Stromal cell of bone marrow (primary cell): ENCODE measurements around the gene NDRG2.
"Not testable (repeated sequence)": the region's sequence is repeated elsewhere in the genome, so short reads cannot be mapped to it uniquely, and the experiment has no call there.

Source experiments
- DNase-seq: peaks from one replicate; pipeline ENCODE4 v3.0.0-alpha.2; 2012; ENCODE audit warnings: low read depth

NDRG2 gene

DNA sequence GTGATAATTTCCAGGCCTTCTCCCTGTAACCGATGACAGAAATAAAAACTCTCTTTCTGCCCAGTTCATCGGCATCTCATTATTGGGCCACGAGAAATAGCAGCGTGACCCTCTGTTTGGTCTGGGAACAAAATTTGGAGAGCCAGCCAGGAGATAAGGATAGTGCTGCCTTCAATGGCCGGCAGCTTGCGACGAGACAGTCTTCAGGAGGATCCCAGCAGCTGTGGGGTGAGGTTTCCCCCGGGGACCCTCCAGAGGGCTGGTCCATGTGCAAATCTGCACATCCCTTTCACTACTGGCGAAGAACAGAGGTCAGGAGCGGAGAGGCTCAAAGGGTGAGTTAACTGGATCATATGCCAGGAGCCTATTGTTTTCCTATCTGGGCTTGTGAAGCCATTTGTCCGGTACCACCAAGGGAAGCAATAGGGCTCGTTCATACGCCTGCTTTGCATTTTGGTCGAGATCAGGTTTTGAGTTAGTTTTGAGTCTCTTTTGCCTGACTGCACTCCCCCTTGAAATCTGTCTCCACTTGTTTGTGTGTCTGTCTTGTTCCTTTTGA is 21.0 kb downstream of the NDRG2 start:
- DNase-seq, result no peak

DNA sequence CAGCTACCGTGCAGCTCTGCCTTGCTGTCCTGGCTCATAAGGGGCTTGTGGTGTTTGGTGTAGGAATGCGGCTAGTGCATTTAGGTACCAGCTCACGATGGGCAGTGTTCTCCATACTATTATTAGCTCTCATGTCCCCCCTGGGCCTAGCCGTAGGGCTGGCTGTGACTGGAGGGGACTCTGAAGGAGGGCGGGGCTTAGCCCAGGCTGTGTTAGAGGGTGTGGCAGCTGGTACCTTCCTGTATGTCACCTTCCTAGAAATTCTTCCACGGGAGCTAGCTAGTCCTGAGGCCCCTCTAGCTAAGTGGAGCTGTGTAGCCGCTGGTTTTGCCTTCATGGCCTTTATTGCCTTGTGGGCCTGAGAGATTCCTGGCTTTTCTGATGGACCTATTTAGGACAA is 23.6 kb downstream of the NDRG2 start:
- no peak for DNase-seq

DNA sequence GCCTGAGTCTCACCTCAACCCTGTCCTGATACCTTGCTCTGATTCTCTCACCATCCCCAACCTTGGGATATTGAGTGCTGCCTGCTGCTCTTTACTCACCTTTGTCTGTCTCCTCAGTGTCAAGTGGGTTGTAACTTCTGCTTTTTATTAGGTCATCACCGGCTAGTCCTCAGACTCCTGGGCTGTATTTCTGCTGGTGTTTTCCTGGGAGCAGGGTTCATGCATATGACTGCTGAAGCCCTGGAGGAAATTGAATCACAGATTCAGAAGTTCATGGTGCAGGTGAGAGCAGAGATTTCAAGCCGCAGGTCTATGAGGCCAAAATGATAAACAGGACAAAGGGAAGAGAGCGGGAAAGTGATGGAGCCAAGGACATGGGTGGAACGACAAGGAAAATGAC is 25.3 kb downstream of the NDRG2 start:
- DNase-seq, result no peak

DNA sequence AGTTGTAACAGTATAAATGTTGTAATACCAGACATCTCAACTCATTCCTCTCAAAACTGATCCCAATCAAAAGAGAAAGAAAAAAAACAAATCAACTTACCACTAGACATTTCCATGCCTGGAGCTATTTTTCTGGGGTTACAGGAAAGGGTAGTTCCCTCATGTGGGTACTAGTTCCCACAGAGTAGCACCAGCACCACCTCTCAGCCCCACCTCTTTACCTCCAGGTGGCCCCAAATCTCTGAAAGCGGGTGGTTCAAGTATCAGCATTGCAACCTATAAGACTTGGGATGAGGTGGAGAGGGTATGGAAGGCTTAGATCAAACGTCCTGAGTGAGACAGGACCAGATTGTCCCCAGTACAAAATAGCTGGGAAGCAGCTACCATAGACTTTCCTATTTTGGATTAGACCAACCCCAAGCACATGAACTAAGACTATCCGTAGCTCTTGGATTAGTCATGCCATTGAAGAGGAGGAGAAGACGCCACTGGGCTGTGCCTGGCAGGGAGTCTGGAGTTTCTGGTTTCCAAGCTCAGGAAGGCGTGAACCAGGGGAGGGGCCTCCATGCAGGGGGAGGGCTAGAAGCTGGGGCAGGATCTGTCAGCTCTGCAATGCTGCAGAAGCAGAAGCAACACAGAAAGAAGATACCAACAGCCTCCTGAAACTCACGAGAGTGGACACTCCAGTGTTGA is 26.0 kb downstream of the NDRG2 start, which contains the start of gene SLC39A2:
TSS of gene SLC39A2 (plus strand) at position 620 of the 693 bp plus-strand sequence. CDS start 154 bp downstream, outside the sequence.
- DNase-seq, result peak; percentile 78

DNA sequence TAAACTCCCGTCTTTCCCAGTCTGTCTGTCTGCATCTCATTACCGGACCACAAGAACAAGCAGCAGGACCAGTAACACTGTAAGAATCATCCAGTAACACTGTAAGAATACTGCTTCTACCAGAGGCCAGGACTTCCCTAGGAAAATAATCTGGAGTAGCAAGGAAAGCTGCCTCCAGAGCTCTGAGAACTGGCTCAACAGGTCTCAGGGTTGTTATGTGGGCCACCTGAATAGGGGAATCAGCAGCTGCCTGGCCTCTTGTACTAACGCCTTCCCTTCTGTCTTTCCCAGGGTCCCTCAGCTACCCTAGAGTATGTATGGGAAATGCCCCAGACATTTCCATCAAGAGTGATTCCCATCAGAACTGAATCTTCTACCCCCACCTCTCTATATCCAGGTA is 26.7 kb downstream of the NDRG2 start:
- no peak for DNase-seq

DNA sequence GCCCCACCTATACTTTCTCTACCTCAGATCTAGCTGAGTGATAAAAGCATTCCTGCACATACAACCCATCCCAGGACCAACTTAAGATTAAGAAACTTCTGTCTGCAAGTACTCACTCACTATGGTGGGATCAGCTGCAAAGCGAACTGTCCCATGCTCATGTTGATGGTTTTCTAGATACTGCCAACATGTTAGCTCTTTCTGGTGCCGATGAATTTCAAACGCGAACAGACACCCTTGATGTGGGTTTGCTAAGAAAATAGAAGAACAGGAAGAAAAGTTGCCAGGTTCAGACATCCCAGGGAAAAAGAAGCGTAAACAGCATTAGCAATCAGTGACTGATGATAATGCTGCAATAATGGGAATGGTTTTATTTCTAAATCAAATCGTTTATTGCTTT is 27.3 kb downstream of the NDRG2 start:
- DNase-seq, result no peak

DNA sequence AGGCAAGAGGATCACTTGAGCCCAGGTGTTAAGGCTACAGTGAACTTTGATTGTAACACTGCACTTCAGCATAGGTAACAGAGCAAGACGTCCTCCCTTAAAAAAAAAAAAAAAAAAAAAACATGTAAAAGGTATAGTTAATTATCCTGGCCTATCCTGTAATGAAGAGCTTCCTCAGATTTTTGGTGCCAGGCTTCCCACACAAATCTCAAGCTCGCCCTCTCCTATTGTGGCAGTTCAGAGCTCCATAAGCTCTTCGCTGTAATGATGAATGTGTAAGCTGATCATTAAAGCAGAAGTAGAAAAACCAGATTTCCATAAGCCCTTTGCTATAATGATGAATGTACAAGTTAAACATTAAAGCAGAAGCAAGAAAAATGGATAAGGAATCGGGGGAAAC is 27.7 kb downstream of the NDRG2 start:
- no peak for DNase-seq

DNA sequence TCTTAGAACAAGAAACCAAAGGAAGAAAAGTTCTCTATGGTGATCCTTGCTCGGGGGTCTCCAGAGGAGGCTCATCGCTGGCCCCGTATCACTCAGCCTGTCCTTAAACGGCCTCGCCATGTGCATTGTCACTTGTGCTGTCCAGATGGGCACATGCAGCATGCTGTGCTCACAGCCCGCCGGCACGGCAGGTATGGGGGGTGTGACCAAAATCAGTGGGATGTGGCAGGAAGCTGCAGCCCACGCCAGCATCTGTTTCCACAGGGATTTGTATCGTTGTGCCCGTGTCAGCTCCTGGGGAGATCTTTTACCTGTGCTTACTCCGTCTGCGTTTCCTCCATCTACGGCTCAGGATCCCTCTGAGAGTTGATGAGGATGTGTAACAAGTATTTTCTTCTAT is 28.3 kb downstream of the NDRG2 start:
- DNase-seq, result no peak

DNA sequence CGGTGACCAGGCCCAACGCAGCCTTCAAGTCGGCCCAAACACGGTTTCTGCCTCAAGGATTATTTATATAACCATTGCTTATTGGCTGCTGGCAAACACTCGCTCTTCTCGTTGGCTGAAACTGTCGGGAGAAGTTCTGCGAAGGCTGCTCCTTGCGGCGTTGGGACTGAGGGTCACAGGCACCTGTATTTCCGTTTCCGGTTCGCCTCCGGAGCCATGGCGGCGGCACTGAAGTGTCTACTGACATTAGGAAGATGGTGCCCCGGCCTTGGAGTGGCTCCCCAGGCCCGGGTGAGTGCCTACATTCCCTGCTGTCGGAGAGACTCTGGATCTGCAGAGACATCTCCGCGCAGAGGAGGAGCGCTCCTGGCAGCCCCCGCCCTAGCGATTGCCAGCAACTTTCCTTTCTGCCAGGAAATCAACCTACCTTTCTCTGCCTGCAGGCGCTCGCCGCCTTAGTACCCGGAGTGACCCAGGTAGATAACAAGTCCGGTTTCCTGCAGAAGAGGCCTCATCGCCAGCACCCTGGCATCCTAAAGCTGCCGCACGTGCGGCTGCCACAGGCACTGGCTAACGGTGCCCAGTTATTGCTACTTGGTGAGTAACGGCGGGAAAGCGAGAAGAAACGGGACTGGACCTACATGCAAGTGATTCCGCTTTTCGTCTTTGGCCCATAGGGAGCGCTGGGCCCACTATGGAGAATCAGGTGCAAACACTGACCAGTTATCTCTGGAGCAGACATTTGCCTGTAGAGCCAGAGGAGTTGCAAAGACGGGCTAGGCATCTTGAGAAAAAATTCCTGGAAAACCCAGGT is 34.9 kb downstream of the NDRG2 start, which contains the start of gene METTL17:
TSS of gene METTL17 (plus strand) at position 194 of the 814 bp plus-strand sequence. CDS start at position 217, 23 bp downstream.
- peak; percentile 97 for DNase-seq

DNA sequence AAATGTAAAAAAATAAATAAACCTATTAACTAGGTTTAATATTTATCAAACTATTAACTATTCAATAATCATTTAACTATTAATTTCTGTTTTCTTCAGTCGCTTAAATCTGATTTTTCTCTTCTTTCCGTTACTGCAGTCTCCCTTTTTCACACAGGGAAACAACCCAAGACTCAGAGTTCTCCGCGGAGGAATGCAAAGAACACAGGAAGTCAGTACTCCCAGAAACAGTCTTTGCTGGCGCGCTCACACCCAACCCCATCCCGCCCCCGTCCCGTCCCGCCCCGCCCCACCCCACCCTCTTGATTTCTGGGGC is 35.4 kb downstream of the NDRG2 start:
- no peak for DNase-seq

DNA sequence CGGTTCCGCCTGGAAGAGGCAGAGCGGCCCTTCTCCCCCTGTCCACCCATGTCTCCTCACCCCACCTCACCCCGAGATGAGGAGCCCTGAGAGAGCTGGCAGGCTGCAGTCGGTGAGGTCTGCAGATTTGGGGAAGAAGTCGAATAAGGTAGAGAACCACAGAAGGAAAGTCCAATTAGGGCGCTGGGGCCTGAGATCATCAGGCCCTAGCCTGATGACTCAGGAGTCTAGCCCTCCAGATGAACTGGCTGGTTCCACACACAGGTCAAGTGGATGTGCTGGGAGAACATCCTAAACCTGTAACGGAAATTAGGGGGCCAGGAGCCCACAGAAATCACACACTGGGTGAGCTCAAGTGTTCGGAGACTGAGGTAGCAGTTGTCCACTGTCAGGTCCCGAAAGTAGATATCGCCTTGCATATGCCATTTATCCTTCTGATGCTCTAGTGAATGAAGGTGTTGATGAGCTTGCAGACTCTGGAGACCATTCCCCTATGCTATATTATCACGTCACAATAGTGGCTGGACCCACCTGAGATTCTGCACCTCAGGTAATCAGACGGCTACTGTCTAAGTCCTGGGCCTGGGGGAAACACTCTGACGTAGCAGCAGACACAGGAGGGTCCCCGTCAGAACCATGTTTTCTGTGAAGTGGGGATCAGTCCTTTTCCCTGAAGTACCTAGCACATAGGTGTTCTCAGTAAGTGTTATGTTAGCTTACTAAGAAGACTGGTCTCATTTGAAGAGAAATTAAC is 36.0 kb downstream of the NDRG2 start:
- DNase-seq, result no peak

DNA sequence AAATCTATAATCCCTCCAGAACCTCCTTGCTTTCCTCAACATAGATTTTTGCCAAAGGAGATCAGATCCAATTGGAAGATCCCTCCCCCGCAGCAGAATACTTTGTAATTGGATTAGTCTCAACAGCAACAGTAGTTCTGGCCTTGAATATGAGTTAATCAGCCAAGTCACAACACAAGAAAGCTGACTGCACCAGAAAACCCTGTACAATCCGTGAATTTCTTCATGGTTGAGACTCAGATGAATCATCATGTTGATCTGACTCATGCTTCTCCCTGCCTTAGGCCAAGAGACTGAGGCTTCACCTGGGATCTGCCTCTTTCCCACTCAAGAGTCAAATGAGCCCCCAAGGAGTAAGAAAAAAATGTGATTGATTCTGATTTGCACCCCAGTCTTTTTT is 38.0 kb downstream of the NDRG2 start:
- DNase-seq, result peak; percentile 96

DNA sequence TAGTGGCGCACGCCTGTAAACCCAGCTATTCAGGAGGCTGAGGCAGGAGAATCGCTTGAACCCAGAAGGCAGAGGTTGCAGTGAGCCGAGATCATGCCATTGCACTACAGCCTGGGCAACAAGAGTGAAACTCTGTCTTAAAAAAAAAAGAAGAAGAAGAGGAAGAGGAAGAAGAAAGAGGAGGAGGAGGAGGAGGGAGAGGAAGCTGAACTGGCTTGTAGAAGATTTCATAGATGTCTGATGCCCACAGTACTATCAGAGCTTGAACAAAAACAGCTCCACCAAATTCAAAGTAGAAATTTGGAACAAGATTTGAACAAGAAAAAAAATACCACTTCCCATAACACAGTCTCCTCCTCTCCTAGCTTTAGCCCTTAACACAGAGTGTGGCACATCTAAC is 39.2 kb downstream of the NDRG2 start:
- not testable (repeated sequence) for DNase-seq

DNA sequence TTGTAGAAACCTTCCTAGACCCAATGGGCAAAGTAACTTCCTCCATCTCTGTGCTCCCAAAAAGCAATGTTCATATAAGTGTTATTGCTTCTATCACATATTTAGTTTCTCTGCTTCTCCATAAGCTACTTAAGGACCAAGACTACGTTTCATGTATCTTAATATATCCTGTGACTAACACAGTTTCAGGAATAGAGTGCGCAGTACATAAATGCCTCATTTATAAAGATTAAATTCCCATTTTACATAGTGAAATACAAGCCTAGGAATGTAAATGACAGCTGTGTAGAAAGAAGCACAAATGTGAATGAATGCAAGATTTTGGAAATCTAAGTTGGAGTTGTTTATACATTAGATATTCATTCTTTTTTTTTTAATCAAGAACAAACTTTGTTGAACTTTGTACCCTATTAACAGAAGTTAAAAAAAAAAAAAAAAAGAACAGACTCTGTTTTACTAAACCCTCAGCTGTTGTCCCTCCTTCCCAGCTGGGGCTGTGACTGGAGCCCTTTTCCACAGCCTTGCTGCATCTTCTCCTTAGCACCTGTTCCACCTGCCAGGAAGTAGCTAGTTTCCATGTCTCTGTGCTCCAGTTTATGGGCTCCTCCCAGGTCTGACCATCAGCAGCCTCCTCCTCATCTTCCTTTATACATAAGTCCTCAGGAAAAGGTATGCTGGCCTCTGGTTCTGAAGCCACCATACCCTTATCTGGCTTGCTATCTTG is 42.1 kb downstream of the NDRG2 start:
- DNase-seq, result no peak

DNA sequence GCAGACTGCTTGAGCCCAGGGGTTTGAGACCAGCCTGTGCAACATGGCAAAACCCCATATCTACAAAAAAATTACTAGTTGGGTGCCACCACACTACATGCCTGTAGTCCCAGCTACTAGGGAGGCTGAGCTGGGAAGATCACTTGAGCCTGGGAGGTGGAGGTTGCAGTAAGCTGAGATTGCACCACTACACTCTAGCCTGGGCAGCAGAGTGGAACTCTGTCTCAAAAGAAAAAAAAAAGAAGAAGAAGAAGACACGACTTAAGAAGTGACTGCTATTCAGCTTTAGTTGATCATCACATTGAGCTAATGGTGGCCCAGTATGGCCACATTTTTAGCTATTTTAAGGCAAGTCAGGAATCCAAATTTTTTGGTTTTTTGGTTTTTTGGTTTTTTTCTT is 44.0 kb downstream of the NDRG2 start:
- DNase-seq, result no peak

DNA sequence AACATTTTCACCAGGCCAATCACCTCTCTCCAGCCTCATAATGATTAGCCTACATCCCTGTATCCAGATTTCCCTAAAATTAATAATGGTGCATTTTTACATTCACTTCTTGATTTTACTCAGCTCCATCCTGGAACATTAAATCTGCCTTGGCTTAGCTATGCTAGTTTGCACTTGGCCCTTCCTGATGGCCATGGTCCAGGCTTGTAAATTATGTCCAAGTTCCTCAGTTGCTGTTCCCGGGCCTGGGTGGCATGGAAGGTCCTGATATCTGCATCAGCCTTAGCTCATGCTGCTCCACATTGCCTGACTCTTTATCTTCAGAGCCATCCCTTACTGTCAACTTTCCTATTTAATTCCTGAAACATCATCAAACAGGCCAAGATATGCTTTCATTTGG is 46.2 kb downstream of the NDRG2 start:
- DNase-seq, result no peak

DNA sequence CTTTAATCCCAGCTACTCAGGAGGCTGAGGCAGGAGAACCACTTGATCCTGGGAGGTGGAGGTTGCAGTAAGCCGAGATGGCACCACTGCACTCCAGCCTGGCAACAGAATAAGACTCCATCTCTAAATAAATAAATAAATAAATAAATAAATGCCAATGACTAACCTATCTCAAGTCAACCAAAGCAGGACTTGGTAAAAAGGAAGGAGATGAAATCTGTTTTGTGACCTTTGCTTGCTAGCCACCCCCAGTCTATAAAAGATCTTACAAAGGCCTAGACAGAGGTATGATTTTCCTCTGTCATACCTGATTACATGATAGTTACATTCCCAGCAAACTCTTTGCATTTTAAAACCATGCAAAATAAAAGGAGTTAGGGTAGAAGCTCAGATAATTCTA is 48.6 kb downstream of the NDRG2 start:
- no peak for DNase-seq

DNA sequence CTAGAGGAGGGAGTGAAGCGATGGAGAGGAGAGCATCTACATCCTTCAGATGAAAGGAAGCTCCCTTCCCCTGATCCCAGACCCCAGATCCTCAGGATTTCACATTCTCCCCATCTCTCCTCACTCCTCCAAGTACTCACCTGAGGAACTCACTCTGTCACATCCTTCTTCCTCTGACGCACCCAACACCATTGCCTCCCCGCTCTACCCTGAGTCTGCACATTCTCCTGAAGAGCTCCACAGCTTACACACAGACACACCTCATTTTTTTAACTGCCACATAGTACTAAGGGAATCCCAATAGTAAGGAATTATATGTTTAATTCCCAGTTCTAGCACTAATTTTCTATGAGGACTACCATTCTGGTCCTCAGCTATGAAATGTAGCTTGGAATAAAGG is 51.4 kb downstream of the NDRG2 start:
- no peak for DNase-seq

DNA sequence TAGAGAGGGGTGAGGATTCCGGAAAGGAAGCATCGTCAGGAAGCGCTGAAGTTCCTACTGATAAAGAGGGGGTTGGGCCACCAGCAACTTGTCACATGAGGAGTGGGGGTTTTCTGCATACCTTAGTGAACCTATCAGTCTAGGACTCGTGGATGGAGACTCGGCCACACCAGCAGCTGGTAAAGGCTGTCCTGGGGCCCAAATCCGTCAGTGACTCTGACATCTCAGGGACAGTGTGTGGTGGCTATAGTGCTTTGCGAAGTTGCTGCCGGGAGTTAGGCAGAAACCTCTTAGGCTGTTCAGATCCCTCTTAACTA is 53.2 kb downstream of the NDRG2 start:
- no peak for DNase-seq

DNA sequence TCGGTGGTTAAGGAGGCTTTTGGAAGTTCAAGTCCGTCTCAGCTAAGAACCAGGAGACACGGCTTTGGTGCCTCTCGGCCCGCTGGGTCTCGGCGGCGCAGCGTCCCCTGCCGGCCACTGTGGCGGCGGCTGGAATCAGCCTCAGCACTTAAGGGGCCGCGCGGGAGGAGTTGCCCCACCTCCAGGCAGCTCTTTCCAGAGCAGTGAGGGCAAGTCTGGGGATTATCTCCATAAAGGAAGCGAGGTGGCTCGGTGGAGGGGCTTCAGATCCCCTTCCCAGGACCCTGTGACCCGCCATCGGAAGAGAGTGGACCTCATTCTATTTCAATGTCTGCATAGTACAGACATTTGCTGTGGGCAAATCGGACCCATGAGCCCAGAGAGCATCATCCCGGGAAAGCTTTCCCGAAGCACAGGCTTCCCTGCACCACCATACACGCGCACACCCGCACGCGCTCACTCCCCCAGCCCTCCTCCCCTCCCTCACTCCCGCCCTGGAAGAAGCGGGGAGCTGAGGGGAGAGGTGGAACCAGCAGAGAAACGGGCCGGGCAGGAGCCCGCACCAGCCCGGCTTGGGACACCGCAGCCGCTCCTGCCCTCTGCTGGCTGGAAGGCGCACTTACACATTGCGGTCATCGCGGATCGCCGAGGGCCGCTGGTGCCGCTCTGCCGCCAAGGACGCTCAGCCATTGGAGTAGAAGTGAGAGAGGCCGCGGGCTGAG is 53.7 kb downstream of the NDRG2 start:
- peak; percentile 63 for DNase-seq

DNA sequence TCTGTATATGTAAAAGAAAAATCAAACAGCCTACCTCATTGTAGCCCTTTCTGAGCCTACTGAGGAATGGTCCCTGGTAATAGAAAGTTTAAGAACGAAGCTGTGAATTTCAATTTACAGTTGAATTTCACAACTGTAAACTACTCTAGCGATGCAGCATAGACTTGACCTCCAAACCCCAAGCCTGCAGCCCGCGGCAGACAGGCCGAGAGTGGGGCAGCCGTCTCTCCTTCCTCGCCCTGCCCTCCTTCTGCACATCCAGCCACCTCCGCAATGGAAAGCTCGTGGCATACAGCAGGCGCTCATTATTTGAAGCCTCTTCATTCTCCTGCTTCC is 54.2 kb downstream of the NDRG2 start:
- DNase-seq, result no peak

DNA sequence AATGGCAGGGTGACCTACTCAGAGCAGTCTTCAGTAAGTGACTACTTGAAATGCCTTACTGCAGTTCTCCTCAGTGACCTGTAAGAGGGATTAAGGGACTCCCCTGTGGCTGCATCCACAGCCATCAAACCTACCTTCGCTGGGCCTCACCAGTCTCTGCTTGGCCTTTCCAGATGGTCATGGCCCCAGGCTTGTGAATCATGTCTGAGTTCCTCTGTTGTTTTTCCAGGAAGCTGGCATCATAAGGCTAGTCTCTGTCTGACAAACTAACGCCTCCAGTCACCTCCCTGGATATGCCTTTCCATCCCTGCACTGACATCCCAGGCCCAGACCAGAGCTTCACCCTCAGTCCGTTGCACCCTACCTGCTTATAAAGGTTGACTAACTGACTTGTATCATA is 55.5 kb downstream of the NDRG2 start:
- DNase-seq, result no peak
